Skeletal muscle cell (primary cell): ENCODE measurements around the gene CEP112.

Experiments used
- DNase-seq: peaks from one replicate; pipeline ENCODE4 v3.0.0-alpha.2; 2010; ENCODE audit warnings: low read depth
- H3K4me3 ChIP-seq: 2 replicates; pipeline ENCODE4 v1.5.1; 2011; ENCODE audit warnings: low read depth, mild to moderate bottlenecking, control low read depth, low read length, moderate library complexity

The CEP112 gene

DNA sequence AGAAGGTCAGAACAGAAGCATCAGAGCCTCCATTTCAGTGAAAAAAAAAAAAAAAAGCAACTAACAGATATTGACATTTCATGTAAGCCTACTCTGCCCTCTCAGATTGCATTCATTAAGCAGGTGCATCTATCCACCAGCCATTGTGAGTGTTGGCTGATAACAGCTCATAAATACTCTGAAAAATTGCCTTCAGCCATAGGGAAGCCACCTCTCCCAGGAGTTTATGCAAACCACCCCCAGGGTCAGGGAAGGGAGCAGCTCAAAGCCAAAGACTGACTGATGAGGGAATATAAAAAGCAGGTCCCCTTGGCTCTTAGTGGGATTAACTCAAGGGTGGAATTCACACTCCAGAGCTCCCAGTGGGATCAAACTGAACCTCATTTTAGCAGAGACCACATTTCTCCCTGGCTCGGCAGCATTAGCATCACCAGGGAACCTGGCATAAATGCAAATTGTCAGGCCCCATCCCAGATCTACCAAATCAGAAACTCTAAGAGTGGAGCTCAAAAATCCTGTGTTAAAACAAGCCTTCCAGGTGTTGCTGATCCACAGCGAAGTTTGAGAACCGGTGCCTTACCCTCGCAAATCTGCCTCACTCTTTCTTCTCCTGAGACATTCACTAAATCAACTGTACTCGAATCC, 23.1 kb upstream of the CEP112 start:
- H3K4me3 ChIP-seq: no peak overlapping the region
- no peak for DNase-seq

DNA sequence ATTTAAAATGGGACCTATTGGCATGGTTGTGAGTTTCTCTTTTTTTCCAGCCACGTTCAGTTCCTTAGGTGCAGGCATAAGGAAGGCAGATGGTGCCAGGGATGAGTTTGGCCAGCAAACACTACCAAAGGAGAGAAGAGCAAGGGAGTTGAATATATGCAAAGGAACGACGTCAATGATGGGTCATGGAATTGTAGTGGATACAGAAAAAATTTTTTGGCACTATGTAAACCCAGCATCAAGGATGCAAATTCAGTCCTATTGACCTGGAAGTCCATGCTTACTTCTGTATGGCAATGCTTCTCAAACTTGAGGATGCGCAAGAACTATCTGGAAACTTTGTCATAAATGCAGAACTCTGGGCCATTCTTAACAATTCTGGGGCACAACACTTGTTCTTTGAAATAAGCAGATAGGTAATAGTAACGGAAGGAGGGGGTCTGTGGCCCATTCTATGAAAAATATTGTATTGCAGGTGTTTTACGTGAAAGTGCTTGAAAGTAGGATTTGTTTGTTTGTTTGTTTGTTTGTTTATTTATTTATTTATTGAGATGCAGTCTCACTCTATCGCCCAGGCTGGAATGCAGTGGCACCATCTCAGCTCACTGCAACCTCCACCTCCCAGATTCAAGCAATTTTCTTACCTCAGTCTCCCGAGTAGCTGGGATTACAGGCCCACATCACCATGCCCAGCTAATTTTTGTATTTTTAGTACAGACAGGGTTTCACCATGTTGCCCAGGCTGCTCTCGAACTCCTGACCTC, 19.3 kb upstream of the CEP112 start:
- no peak overlapping the region for H3K4me3 ChIP-seq
- DNase-seq: no peak

DNA sequence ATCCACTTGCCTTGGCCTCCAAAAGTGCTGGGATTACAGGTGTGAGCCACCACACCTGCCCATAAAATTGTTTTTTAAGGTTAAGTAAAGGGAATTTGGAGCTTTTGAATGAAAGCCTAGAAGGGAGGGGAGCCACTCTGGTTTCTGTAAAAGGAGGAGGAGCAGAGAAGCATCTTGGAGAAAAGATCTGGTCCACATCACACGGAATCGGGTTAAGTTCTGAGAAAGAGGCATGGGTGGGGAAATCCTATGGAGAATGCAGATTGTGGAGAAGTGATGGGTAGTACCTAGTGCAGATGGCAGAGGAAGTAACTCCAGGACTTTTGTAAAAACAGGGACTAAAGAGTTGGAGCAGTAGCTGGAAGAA, 18.3 kb upstream of the CEP112 start:
- H3K4me3 ChIP-seq: no peak overlapping the region
- DNase-seq: no peak

GRCh38 chr17:66207936-66208335, 16.0 kb upstream of the CEP112 start:
- DNase-seq: no peak
- no peak overlapping the region for H3K4me3 ChIP-seq

DNA sequence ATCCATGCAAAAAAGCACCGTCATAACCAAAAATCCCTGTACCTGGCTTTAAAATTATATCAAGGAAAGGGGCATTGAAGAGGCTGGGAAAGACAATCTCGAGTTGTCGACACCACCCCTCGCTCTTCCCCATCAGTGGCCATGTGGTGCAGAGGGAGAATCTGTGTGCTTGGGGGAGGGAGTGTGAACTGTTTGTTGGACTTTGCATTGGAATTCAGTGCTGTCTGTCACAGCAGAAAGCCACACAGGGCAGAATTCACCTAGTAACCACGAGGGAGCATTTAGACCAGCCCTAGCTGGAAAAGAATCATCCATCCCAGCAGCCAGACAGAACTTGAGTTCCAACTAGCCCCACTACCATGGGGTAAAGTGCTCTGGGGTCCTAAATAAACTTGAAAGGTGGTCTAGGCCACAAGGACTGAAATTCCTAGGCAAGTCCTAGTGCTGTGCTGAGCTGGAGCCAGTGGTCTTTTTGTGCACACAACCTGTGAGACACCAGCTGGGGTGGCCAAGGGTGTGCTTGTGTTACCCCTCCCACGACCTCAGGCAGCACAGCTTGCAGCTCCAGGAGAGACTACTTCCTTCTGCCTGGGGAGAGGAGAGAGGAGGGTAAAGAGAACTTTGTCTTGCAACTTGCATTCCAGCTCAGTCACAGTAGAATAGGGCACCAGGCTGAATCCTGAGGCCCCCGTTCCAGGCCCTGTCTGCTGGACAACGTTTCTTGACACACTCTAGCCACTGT, 11.5 kb upstream of the CEP112 start:
- DNase-seq: no peak
- H3K4me3 ChIP-seq: no peak overlapping the region

DNA sequence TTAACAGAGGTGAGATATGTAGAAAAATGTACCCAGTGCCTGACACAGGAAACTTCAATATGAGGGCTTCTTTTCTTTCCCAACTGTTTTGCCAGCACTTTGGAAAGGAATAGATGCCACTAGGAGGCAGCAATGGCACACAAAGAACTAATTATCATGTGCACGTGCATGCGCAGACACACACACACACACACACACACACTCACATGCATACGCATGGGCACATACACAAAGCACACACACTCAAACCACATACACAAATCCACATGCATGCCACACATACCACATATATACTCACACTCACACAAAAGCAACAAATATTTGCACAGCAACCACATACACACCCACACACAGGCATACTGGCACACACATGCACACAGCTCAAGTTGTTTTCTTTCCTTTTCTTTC, 8.8 kb upstream of the CEP112 start:
- peak; percentile 53 for DNase-seq

DNA sequence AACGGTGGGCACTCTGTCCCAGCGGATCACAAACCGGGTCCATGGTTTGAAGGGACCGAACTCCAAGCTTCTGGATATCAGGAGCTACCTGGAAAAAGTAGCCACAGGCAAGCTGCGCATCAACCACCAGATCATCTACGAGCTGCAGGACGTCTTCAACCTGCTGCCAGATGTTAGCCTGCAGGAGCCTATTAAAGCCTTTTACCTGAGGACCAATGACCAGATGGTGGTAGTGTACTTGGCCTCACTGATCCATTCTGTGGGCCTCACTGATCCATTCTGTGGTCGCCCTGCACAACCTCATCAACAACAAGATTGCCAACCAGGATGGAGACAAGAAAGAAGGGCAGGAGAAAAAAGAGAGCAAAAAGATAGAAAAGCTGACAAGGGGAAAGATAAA, 6.3 kb upstream of the CEP112 start:
- no peak for DNase-seq
- H3K4me3 ChIP-seq: no peak overlapping the region

More for the DNA sequence above, 8.8 kb upstream of the CEP112 start:
- no peak overlapping the region for H3K4me3 ChIP-seq

- no peak for DNase-seq
- H3K4me3 ChIP-seq: peak overlapping the region; percentile 77
Observed at GRCh38 chr17:66192378-66192687, 400 bp upstream of the CEP112 start.

DNA sequence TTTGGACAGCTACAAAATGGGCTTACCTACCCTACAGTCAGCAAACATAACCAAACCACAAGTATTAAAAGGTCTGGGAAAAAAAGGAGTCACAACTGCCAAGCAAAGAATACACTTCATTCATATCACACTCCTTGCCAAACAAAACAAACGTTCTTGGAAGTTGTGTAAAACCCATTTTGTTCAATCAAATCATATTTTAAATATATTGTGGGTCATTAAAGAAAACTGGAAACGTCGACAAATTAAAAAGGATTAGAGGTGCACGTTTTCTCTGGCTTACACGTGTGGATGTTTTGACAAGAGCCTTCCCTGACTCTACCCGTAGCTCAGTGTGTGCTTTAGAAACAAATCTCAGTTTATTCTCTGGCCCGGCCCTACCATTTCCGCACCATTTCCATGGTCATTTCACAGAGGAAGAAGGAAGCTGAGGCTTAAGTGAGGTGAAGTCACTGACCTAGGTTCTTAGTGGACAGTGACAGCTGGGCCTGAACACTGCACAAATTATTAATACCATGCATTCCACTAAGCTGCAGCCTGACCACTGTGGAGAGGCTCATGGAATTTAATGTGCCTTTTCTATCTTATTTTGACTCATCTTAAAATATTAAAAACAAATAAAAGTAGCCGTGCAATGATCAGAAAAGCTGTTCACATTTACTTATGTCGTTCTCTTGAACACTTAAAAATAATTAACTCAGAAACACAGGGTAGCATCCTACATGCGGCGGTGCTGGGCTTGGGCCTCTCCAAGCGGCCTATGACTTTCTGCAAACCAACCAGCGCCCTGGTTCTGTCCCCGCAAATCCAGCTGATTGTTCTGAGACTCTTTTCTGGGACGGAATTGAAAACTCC, 968 bp downstream of the CEP112 start:
- H3K4me3 ChIP-seq: peak overlapping the region; percentile 77
- peak; percentile 39 for DNase-seq

- no peak overlapping the region for H3K4me3 ChIP-seq
- no peak for DNase-seq
Observed at GRCh38 chr17:66187718-66188117, 4.2 kb downstream of the CEP112 start.

DNA sequence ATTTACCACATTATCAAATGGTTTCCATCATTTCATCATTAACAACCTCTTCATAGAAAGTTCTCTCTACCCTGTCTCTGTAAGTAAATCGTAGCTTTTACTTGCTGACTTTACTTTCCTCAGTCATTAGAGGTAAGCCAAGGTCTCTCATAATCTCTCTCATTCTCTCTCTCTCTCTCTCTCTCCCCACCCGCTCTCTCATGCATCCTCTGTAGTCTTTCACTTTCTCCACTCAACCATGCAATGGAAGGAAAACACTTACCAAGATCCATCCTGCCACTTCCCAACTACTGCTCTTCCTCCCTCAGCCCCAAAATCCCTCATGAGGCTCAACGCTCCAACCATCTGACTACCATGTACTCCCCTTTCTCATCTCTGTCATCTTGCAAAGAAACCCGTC, 6.1 kb downstream of the CEP112 start:
- H3K4me3 ChIP-seq: no peak overlapping the region
- DNase-seq: no peak

DNA sequence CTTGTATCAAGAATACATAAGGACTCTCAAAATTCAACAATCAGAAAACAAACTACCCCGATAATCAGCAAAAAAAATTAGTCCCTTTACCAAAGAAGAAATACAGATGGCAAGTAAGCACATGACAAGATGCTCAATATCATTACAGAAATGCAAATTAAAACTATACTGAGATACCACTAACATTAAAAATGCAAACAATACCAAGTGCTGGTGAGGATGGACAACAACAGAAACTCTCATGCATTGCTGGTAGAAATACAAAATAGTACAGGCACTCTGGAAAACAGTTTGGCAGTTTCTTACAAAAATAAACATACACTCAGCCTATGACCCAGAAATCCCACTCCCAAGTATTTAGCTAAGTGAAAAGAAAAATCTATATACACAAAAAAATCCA, 7.5 kb downstream of the CEP112 start:
- no peak for DNase-seq
- H3K4me3 ChIP-seq: no peak overlapping the region

- H3K4me3 ChIP-seq: no peak overlapping the region
- DNase-seq: no peak
Observed at GRCh38 chr17:66183529-66183928, 8.4 kb downstream of the CEP112 start.

GRCh38 chr17:66178642-66179041, 13.3 kb downstream of the CEP112 start:
- no peak for DNase-seq
- no peak overlapping the region for H3K4me3 ChIP-seq

DNA sequence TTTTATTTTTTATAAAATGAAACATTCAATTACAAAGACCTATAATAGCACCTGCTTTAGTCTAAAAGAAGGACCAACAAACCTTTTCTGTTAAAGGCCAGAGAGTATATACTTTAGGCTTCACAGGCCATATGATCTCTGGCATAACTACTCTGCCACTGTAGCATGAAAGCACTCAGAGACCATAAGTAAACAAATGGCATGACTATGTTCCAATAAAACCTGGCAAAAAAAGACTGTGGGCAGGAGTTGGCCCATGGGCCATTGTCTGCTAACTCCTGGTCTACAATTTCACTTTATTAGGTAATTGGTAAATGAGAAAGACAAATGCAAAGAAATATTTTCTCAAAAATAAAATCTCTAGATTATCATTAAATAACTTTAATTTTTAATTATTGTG, 14.9 kb downstream of the CEP112 start:
- no peak overlapping the region for H3K4me3 ChIP-seq
- DNase-seq: no peak

GRCh38 chr17:66175892-66176291, 16.0 kb downstream of the CEP112 start:
- H3K4me3 ChIP-seq: no peak overlapping the region
- no peak for DNase-seq

- DNase-seq: no peak
Observed at GRCh38 chr17:66172691-66173223, 19.2 kb downstream of the CEP112 start.

DNA sequence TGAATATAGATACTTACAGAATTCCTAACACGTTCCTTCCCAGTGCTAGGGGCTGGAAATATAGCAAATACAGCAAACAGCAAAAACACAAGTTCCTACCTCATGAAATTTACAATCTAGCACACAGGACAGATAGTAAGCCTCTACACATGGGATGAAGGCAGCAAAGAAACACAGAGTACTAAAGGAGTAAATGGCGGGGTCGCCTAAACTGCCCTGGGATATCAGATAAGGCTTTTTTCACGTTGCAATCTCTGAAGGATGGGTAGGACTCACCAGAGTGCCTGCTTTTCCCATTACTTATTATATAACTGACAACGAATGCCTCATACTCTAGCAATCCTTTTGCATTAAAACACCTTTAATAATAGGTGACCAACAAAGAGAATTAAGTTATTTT, 19.8 kb downstream of the CEP112 start:
- no peak for DNase-seq
- H3K4me3 ChIP-seq: no peak overlapping the region

More at GRCh38 chr17:66172691-66173223, 19.2 kb downstream of the CEP112 start:
- H3K4me3 ChIP-seq: no peak overlapping the region

DNA sequence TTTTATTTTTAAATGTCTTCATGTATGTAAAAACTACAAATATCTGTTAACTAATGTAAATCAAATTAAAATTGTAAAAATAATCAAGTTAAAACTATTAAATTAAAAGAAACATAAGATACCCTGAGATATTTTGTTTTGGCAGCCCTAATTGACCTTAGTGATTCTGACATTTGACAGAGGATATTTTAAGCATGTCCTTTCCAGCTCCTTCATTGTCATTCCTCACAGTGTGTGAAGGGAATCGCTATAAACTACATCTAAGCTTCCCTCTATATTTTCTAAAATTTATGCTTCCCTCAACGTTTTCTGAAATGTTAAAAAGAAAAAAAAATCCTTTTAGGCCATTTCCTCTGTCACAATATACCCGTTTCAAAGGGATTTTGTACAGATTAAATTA, 20.2 kb downstream of the CEP112 start:
- no peak overlapping the region for H3K4me3 ChIP-seq
- DNase-seq: no peak

DNA sequence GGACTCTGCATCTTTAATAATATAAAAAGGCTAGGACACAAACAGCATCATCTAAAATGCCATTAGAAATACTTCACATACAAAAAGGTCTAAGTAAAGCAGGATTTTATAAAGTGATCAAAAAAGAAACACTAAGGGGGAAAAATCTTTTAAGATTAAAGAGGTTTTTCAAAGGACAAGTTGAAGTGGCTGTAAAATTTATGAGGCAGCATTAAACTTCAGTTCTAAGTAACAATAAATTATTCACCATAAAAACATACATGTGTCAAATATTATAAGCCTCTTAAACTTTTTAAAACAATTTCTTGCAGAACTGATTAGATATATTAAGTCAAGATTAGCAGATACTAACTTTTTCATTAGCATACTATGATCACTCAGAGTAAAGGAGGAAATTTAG, 20.8 kb downstream of the CEP112 start:
- H3K4me3 ChIP-seq: no peak overlapping the region
- DNase-seq: no peak
